ENCODE measurements around the gene SMIM33. TPM values are rescaled to one million over a fixed set of nuclear protein-coding genes. Genes with fewer than 3 reads are reported as not detected.

SMIM33 gene
- total and polyA plus RNA-seq, 2 of the 13 experiments (the other 11 are each of a cell fraction or from before 2014, with no cell fraction given) = not detected

DNA sequence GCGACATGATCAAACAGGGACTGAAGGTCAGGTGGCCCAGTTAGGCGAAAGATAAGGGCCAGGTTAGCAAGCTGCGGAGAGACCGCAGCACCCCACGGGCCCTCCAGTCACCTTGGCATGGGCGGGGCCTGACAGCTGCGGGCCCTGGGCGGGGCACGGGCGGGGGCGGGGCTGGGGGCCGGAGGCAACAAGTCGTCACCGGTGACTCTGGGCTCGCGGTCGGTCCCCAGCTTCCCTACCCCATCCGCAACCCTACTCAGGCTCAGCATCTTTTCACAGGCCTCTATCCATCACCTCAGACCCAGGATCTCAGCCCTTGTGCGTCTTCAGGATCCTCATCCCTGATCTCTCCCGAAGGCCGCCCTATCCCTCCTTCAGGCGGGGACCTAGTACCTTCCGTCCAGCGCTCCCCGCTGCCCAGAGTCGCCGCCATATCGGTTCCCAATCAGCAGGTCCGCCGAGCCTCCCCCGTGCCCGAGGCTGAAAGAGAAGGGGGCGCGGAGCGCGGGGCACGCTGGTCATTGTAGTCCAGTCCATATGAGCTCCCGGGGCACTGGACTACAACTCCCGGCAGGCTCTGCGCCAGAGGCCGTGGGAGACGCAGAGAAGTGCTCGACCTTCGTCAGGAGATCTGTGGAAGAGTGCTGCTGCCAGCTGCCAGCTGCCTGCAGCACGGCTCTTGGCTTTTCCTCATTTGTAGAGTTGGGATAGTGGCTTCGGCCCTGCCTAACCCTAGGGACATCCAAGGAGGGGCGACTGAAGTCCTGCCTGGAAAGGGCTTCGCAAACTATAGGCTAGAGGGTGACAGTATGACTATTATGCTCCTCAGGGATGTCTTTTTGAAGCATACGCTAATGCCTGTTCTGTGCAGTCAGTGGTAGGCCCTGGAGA is 31.5 kb upstream of the SMIM33 start, which contains the start of gene DNAJC18 (continued):
- TF ChIP-seq, protein P1, sequence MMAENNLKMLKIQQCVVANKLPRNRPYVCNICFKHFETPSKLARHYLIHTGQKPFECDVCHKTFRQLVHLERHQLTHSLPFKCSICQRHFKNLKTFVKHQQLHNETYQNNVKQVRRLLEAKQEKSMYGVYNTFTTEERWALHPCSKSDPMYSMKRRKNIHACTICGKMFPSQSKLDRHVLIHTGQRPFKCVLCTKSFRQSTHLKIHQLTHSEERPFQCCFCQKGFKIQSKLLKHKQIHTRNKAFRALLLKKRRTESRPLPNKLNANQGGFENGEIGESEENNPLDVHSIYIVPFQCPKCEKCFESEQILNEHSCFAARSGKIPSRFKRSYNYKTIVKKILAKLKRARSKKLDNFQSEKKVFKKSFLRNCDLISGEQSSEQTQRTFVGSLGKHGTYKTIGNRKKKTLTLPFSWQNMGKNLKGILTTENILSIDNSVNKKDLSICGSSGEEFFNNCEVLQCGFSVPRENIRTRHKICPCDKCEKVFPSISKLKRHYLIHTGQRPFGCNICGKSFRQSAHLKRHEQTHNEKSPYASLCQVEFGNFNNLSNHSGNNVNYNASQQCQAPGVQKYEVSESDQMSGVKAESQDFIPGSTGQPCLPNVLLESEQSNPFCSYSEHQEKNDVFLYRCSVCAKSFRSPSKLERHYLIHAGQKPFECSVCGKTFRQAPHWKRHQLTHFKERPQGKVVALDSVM (CRISPR knock-in tag; IDR thresholded peaks at IDR 0.05) = peak; percentile 51; the same call in 1 of the 2 replicates
- TF ChIP-seq, protein P2, sequence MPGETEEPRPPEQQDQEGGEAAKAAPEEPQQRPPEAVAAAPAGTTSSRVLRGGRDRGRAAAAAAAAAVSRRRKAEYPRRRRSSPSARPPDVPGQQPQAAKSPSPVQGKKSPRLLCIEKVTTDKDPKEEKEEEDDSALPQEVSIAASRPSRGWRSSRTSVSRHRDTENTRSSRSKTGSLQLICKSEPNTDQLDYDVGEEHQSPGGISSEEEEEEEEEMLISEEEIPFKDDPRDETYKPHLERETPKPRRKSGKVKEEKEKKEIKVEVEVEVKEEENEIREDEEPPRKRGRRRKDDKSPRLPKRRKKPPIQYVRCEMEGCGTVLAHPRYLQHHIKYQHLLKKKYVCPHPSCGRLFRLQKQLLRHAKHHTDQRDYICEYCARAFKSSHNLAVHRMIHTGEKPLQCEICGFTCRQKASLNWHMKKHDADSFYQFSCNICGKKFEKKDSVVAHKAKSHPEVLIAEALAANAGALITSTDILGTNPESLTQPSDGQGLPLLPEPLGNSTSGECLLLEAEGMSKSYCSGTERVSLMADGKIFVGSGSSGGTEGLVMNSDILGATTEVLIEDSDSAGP (CRISPR knock-in tag; IDR thresholded peaks at IDR 0.05; ENCODE audit: borderline replicate concordance) = peak; percentile 20; the same call in 1 of the 2 replicates
- TF ChIP-seq, protein P3, sequence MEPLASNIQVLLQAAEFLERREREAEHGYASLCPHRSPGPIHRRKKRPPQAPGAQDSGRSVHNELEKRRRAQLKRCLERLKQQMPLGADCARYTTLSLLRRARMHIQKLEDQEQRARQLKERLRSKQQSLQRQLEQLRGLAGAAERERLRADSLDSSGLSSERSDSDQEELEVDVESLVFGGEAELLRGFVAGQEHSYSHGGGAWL (CRISPR knock-in tag; IDR thresholded peaks at IDR 0.05) = 0 out of 2 replicates have a peak, but pooled peaks have one; percentile 20
- peak; percentile 42; the same call in 1 of the 2 replicates for TF ChIP-seq NFATC3 (CRISPR knock-in tag; IDR thresholded peaks at IDR 0.05)
- peak; percentile 36; the same call in 1 of the 2 replicates for TF ChIP-seq SOX5 (CRISPR knock-in tag; IDR thresholded peaks at IDR 0.05; ENCODE audit: borderline replicate concordance)
- TF ChIP-seq SUZ12 (IDR thresholded peaks at IDR 0.05; ENCODE audit: low read depth, low read length) = peak; percentile 84
- no peak for TF ChIP-seq ZFP90 (CRISPR knock-in tag; IDR thresholded peaks at IDR 0.05; ENCODE audit: borderline replicate concordance)
- peak; percentile 12; the same call in 1 of the 2 replicates for TF ChIP-seq HOXD1 (CRISPR knock-in tag; IDR thresholded peaks at IDR 0.05)
- TF ChIP-seq HDAC1 (CRISPR knock-in tag; IDR thresholded peaks at IDR 0.05) = peak; percentile 74; the same call in 1 of the 2 replicates
- TF ChIP-seq ZNF709 (CRISPR knock-in tag; IDR thresholded peaks at IDR 0.05) = 0 out of 2 replicates have a peak, but pooled peaks have one; percentile 34
- TF ChIP-seq PITX1 (CRISPR knock-in tag; IDR thresholded peaks at IDR 0.05) = 0 out of 2 replicates have a peak, but pooled peaks have one; percentile 17
- TF ChIP-seq SIX1 (CRISPR knock-in tag; IDR thresholded peaks at IDR 0.05; ENCODE audit: borderline replicate concordance) = no peak
- TF ChIP-seq, protein P4, sequence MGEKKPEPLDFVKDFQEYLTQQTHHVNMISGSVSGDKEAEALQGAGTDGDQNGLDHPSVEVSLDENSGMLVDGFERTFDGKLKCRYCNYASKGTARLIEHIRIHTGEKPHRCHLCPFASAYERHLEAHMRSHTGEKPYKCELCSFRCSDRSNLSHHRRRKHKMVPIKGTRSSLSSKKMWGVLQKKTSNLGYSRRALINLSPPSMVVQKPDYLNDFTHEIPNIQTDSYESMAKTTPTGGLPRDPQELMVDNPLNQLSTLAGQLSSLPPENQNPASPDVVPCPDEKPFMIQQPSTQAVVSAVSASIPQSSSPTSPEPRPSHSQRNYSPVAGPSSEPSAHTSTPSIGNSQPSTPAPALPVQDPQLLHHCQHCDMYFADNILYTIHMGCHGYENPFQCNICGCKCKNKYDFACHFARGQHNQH (CRISPR knock-in tag; IDR thresholded peaks at IDR 0.05) = peak; percentile 72; the same call in 1 of the 2 replicates
- TF ChIP-seq SRSF1 (optimal IDR thresholded peaks at IDR 0.05; ENCODE audit: low read depth, low read length) = peak; percentile 30
- no peak for TF ChIP-seq ZNF367 (CRISPR knock-in tag; IDR thresholded peaks at IDR 0.05; ENCODE audit: borderline replicate concordance)
- TF ChIP-seq, protein P5, sequence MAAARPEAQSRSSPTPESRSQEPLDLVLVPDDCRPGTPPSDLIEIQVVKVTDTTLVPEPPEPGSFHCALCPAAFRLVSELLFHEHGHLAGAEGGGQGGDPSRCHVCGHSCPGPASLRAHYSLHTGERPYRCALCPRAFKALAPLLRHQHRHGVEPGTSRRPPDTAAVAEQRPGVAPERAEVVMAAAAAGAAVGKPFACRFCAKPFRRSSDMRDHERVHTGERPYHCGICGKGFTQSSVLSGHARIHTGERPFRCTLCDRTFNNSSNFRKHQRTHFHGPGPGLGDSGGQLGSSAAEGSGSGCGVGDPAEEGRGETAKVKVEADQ (CRISPR knock-in tag; IDR thresholded peaks at IDR 0.05; ENCODE audit: borderline replicate concordance) = 0 out of 2 replicates have a peak, but pooled peaks have one; percentile 33
- 0 out of 2 replicates have a peak, but pooled peaks have one; percentile 20 for TF ChIP-seq CBX5 (CRISPR knock-in tag; IDR thresholded peaks at IDR 0.05; ENCODE audit: borderline replicate concordance)
- 0 out of 2 replicates have a peak, but pooled peaks have one; percentile 35 for TF ChIP-seq ZMAT3 (CRISPR knock-in tag; conservative IDR thresholded peaks at IDR 0.05)
- peak; percentile 62; the same call in 1 of the 2 replicates for TF ChIP-seq RBFOX2 (IDR thresholded peaks at IDR 0.05; ENCODE audit: low read depth, low read length)
- TF ChIP-seq ZNF274 (CRISPR knock-in tag; IDR thresholded peaks at IDR 0.05) = peak; percentile 49; the same call in 1 of the 2 replicates
- TF ChIP-seq, protein P6, sequence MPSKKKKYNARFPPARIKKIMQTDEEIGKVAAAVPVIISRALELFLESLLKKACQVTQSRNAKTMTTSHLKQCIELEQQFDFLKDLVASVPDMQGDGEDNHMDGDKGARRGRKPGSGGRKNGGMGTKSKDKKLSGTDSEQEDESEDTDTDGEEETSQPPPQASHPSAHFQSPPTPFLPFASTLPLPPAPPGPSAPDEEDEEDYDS (CRISPR knock-in tag; IDR thresholded peaks at IDR 0.05) = peak; percentile 96

All from HepG2 (cell line).